Left cardiac atrium (tissue), 4 donors: ENCODE results near the gene RFTN1. TPM values are rescaled to one million over a fixed set of nuclear protein-coding genes. Genes with fewer than 3 reads are reported as not detected.

Source experiments
- ATAC-seq, 2 donors: fragments of 200-7000 bp; cut with Tn5 transposase; one replicate each; pipeline ENCODE4 v1.9.1; 2020; ENCODE audit warnings: mild to moderate bottlenecking in 2 of 2, moderate library complexity in 2 of 2
- DNase-seq: peaks from one replicate; pipeline ENCODE4 v3.0.0-alpha.2; 2020
- intact Hi-C, 2 donors: fragments of 100-400 bp; cut with DNase I; formaldehyde crosslinking; loops; one replicate each; pipeline versions ENCODE4 v1.14.1 to v1.15.1; 2022 to 2023
- total RNA-seq, 2 donors: library from RNA; stranded (reverse); fragmentation: NEBNext Ultra II Directional; extraction: Animal tissue kit (Norgen Biotek cat#: 25700); gene quantifications; one replicate each; pipeline ENCODE4 v1.2.1, GENCODE V29; 2021
- donor health status: DM: no; HTN: yes; CAD: no.
- donor health status: DM: no; HTN: yes; CAD: no; lungs with severe emphysema.
- donor health status: DM: yes; HTN: yes; CAD: no.
- donor health status: Dilated cardiomyopathy.

RFTN1 gene
- total RNA-seq, 2 donors from 2014 or later, result 28.0 to 28.8 TPM

DNA sequence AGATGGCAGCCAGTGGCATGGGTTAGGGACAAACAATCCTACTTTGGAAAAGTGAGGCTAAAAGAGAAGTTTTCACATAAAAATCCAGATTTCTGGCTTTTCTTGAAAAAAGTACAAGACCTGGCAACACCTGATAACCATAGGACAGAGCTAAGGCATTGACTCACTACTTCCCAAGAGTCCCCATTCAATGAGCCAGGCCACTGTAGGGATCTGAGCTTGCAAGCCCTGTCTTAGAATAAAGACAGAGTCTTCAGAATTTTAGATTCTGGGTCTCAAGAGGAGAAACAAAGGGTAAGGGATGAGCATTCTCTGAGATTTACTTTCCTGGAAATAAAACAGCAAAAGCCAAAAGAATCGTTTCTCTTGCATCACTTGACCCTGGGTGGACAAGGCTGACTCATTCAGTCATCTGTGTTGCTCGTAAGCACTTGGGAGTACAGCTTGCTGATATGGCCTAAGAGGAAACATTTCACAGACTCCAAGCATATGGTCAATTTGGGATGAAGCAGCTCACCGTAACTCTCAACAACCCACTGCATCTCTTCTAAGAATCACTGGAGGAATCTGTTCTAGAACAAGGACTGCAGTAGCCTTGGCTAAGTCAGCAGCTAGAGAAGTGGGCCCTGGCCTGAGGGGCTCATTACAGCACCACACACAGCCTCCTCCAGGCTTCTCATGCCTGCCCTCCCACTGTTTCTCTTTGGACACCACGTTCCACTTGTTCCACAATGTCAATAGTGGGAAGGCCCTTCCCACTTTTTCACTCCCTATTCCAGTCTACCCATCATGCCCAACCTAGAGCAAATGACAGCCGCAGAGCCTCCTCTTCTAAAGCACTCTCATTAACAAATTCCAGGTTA lies 86.2 kb downstream of the RFTN1 start:
- ATAC-seq, result peak; percentile 95 to 97
- intact Hi-C loops, result no loop called here

DNA sequence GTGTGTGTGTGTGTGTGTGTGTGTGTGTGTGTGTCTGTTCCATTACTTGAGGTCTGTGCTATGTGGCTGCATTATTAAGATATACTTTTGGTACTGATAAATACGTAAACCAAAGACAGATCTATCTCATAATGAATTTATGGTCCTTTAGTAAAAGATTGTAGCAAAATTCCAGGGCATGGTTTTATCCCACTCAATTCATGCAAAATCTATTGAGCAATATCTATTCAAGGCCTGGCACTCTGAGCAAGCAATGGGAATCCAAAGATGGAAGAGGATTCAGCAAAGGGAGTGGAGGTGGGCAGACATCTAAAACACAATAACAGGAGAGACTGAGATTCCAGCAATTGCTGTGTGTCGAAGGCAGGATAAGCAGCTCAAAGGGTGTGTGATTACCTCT lies 86.8 kb downstream of the RFTN1 start:
- DNase-seq (no peak), ATAC-seq (peak in 1 of 2 donors; percentile 7)
- intact Hi-C loops, result no loop called here

More for the DNA sequence above, 86.2 kb downstream of the RFTN1 start:
- peak; percentile 41 for DNase-seq

DNA sequence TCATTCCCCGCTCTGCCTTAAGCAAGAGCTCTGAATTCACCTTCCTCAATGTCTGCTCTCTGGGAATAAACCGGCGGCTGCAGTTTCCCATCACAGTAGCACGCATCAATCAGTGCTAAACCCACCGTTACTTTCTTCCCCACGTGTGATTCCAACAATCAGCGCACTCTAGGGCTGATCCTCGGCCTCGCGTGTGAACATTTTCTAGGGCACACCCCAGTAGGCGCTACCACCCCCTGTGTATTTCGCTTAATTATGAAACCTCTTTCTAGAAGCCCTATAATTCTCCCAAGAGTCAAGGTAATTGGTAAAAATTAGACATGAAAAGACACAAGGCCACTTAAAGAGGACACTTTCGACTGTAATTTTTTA lies 87.5 kb downstream of the RFTN1 start:
- no peak for DNase-seq
- ATAC-seq, result no peak
- intact Hi-C loops, result no loop called here

DNA sequence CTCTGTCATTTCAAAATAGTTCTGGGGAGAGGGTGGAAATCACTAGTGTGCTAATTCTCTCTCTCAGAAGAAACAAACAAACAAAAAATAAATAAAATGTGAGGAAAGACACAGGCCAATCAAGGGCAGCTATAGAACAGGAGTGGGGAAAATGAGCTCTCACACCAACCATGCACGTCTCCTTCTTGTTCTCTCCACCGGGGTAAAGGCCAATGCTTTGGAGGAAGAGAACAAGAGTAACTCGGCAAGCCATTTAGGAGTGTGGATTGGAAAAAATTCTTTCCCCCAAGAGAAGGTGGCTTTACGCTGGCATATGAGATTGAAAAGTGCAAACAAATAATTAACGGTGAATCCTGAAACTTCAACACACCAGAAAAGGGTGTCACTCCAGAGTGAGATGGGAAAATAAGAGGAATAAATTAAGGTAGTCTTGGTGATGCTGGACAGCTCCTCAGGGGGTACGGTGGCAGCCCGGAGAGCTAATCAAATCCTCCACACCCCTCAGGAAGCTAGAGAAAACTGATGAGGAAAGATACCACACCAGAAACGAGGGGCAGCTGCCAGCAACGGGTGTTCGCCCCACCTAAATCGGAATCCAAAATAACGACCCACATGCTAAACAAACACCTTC lies 88.0 kb downstream of the RFTN1 start:
- intact Hi-C loops, result no loop called here
- no peak for DNase-seq
- ATAC-seq, result no peak

DNA sequence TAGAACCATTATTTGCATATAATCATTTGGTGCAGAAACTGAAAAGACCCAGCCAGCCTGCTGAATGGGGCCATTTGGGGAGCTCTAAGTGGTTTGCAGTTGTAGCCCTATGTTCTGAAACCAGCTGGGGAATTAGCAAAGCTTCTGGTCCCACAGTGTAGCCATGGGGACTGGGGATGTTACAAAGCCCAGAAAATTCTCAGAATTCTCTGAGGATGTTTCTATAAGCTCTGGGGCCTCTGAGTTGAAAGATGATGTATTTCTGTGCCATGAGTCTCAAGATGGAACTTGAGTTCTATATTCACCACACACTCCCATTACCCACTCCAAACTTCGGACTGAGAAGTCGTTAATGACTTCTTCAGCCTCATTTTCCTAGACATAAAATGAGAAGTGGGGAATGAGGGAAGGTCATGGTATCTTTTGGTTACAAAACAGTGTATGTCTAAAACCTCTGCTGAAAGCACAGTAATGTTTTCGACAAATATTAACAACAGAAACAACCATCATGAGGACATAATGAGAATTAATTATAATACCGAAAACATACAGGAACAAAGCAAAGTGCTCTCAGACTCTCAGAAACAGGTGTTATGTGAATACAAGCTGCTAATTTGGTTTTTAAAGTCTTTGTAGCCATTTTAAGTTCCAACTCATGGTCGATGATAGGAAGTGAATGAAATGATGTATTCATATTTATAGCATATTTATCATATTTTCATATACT lies 89.4 kb downstream of the RFTN1 start:
- no peak for ATAC-seq
- intact Hi-C loops, result no loop called here
- DNase-seq, result no peak

DNA sequence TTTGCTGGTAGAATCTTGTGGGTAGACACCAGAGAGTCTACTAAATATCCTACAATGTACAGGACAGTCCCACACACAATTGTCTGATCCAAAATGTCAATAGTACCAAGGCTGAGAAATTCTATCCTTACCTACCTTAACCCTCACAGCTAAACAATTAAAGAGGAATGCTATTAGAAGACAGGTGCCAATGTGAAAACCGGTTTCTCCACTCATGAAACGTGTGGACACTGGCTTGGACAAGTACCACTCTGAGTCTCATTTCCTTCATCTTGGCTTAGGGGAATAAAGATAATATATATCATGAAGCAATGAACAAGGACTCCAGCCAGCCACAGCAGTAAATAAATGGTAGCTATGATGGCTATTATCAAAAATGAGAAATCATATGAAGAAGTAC lies 90.2 kb downstream of the RFTN1 start:
- ATAC-seq (no peak), DNase-seq (no peak)
- intact Hi-C loops, result no loop called here

DNA sequence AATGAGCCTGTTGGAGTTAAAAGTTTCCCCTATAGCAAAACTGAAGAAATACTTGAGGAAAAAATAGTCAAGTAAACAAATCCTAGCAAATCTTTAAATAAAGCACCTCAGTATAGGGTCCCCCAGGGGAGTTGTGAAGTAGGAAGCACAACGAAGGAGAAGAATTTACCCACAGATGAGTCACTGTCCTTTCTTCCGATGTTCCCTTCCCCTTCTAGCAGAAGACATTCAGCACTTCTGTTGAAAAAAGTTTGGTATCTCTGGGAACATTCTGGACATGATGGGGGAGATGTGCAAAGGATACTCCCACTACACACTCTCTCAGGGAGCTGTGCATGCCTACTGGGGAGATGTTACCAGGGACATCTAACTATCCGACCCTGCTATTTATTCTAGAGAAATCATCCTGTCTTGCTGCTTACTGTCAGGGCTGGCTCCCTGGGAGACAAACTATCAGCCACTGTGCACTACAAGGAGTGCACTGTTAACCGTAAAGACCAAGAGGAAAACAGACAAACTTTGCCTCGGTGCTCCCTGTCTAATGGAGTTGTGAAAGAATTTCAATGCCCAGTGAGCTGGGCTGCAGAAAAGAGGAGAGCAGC lies 93.8 kb downstream of the RFTN1 start:
- ATAC-seq (peak; percentile 12 to 52), DNase-seq (no peak)
- intact Hi-C loops, result no loop called here

DNA sequence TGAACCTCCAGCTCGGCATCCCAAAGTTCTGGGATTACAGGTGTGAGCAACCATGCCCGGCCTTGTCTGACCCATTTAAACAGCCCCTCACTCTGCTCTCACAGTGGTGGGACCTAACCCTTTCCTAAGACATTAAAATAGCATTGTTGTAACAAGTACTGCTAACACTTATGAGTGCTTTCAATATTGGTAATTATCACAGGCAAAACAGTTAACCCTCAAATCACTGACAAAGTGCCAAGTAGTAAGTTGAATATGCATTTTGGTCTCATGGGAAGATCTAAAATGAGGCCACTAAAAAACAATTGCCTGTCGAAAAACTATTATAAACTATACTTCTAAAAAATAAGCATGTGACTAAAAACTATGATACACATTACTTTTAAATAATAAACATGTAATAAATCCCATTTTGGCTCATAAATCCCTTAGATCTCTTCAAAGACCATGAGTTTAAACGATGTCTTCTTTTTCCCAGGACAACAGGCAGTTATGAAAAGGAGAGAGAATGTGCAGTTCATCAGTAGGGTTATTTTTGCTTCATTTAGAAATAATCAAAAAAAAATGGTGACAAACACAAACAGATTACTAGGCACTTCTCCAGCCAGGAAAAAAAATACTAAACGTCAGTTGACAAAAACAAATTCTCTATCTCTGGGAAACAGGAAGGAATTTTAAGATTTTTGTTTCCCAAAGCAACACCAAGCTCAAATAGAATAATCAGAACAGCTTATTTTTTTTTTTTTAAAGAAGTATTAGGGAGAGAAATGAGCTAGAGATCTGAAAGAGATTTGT lies 95.4 kb downstream of the RFTN1 start:
- DNase-seq (no peak), ATAC-seq (no peak)
- intact Hi-C loops, result no loop called here

DNA sequence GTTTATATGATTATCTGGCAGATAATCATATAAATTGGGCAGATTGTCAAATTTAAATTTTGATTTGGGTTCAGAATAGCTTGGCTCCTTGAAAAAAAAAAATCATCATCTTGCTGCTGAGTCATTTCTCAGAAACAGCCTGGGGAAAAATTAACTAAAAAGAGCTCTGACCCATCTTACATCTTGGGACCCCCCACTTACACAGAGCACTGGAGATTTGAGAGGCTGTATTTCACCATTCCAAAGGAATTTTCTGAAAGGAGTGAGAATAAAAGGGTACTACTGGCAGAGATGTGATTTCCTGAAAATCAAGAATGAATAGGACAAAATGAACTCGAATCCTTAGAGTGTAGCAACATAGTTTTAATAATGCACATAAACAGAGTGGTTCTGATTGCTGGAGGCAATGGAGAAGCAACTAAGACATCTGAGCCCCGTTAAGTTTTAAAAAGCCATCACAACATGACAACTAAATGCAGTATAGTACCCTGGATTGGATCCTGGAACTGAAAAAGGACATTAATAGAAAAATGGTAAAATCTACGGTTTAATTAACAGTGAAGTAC lies 97.5 kb downstream of the RFTN1 start:
- DNase-seq (no peak), ATAC-seq (no peak)
- intact Hi-C loops, result no loop called here

DNA sequence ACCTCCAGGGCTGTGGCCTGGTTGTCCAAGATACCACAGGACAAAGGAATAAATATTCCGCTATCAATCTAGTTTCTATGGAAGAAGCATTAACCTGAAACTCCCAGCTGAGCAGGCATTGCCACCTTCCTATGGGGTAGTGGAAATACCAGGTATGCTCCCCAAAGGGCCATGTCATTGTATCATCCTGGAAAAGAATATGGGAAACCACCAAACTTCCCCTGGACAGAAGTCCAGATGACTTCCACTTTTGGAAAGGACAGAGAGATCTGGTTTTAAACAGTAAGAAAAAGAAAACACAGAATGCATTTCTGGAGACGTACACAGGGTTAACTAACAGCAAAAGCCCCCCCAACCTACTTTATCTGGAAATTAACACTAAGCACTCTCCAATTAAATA lies 100.2 kb downstream of the RFTN1 start:
- DNase-seq (no peak), ATAC-seq (no peak)
- intact Hi-C loops, result no loop called here

DNA sequence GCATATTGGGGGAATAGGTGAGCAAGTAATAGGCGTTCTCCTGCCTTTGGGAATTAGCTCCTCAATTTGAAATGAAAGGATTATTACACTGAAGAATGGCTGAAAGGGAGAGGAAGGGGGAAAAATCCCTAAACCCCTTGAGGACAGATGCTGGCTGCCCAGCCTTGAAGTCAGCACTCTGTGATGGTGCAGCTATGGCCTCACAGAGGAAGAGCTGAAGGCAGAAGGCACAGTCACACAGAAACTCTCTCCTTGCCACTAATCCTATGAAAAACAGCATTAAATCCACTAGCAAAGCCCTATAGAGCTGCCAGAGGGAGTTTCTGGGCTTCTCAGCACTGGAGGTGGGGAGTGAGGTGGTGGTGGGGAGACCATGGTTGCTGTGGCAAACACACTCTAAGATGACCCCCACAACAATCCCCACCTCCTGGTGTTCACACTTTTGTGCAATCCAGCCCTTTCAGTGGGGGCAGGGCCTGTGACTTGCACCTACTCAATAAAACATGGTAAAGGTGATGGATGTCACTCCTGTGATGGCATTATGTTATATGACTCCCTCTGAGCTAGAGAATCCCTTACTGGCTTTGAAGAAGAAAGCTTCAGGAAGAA lies 101.2 kb downstream of the RFTN1 start:
- no peak for ATAC-seq
- DNase-seq, result no peak
- intact Hi-C loops, result no loop called here

DNA sequence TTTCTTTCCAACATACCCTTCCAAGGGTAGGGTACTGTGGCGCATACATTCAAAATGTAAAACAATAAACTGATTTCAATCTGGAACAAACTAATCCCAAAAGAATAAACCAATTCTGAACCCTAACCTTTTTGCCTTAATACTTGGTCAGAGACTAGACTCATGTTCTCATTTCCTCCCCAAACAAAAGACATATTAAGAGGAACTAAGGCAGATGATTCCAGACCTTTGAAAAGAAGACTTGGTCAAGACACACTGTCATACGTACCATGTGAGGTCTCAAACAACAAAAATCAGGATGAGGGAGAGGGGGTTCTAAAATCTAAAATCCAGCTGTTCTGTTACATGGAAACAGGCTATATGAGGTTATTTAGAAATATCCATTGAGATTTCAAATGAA lies 102.1 kb downstream of the RFTN1 start:
- DNase-seq (no peak), ATAC-seq (no peak)
- intact Hi-C loops, result no loop called here

DNA sequence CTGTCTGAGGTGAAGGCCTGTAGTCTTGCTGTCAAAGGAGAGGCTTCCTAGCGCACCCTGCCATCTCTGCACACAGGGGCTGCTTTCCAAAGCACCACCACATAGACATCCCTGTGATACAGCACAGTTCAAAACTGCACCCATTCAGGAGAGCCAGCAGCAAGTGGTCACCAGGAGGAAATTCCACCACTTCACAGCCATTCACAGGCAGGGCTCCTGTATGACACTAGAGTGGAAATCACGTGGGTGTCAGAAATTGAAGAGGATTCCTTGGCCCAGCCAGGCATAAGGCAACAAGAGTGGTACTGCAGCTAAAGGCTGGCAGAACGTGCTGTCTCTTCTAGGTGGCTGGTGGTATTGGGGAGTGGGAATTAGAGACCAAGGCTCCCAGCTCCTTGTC lies 102.8 kb downstream of the RFTN1 start:
- ATAC-seq (peak in 1 of 2 donors; percentile 31), DNase-seq (no peak)
- intact Hi-C loops, result no loop called here

DNA sequence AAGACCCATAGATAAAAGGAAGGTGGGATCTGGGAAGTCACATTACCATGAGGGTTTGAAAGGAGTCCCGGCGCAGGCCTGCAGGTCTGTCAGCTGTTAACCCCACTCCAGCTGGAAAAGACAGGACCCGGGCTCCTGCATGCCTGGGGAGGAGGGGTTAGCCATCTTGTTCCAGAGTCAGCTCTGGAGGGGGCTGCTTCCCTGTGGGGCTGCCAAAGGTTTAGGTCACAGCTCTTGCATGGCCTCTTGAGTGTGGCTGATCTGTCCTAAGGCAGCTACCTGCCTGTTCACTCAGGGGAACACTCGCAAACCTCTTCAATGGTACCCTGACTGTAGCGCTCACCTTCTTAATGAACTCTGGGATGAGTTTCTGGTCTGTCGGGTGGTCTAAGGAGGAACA lies 104.5 kb downstream of the RFTN1 start:
- DNase-seq, result no peak
- intact Hi-C loops, result no loop called here
- no peak for ATAC-seq

DNA sequence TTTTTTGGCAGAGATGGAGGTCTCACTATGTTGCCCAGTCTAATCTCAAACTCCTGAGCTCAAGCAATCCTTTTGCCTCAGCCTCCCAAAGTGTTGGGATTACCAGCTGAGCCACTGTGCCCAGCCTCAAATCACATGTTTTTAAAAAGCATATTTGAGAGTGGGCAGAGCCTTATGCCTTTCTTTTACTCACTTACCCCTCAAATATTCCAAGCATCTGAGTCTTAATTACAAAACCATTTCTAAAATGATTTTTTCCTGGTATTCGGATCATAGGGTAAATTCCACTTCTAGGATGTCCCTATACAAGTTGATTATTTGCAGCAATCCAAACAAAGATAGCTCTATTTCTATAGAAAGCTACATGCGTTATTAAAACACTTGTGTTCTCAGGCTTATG lies 106.1 kb downstream of the RFTN1 start:
- ATAC-seq, result no peak
- no peak for DNase-seq
- intact Hi-C loops, result no loop called here

DNA sequence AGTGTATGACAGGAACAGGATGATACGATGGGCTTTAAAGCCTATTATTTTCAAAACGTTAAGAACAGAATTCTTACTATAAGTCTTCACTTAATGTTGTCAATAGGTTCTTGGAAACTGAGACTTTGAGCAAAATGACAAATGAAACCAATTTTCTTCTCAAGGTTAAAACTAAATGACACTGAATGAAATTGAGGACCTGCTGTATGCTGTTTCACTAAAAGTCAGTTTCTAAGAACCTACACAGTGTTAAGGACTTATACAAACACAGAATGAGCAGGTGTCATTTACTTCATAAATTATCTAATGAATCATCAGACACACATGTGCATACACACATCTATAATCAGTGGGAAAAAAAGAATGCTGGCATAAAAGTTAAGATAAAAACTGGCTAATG lies 106.9 kb downstream of the RFTN1 start:
- intact Hi-C loops, result no loop called here
- DNase-seq, result no peak
- no peak for ATAC-seq

DNA sequence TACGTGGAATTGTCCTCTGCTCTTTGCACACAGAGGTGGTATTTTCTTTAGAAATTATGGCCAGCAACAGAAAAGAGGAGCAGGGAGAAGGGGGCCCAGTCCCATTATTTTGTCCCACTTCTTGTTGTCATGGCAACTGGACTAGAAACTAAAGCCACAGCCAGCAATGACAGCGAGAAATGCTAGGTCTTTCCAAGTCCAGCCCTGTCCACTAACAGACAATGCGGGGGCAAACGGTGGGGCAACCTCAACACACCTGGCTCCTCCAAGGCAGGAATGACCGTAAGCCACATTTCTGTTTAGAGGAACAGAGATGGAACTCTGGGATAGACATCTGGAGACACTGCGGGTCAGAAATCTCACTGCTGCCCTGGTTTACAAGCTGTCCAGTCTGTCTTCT lies 107.3 kb downstream of the RFTN1 start:
- intact Hi-C loops, result no loop called here
- DNase-seq, result no peak
- ATAC-seq, result no peak

DNA sequence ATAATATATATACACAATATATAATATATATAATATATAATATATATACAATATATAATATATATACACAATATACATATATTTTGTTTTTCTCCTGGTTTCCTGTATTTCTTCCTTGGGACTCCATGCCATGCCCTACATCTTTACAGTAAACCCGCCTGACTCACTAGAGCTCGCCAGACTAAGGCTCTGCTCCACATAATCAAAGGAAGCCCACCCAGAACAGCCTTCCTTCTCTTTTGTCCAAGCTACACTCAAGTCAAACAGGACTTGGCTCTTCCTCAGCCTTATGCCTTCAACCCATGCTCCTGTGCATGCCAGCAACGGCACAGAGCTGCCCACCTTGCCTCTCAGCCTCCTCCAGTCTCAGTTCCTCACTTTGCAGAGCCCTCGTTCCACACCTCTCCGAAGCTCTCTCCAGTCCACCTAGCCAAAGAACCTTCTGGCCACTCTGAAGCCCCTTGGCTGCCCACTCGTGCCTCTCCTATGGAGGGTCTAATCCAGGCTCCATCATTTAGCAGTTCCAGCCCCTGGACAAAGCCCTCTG lies 109.1 kb downstream of the RFTN1 start:
- ATAC-seq (no peak), DNase-seq (no peak)
- intact Hi-C loops, result no loop called here
